ENCODE results near the gene ORAI2. TPM values are rescaled to one million over a fixed set of nuclear protein-coding genes. Genes with fewer than 3 reads are reported as not detected.

The ORAI2 gene
- total RNA-seq (13.6 TPM), polyA plus RNA-seq (11.6 TPM)
- long read RNA-seq, donor 1 = 0 reads
- long read RNA-seq, donor 2 = 0 reads
- long read RNA-seq, donor 3, full-length matches to known transcripts = 14 of 14 reads
- long read RNA-seq, donor 3, partial matches to known transcripts = 0 of 14 reads
- long read RNA-seq, donor 3, other reads (novel, unspliced or antisense) = 0 of 14 reads
- long read RNA-seq, donor 4, partial matches to known transcripts = 0 of 4 reads
- long read RNA-seq, donor 4, other reads (novel, unspliced or antisense) = 0 of 4 reads
- long read RNA-seq, donor 5, transcript ORAI2-208 (4 exons, 937 nt) = major isoform, 14 of 14 reads
- long read RNA-seq, donor 5, partial matches to known transcripts = 0 of 14 reads
- long read RNA-seq, donor 5, other reads (novel, unspliced or antisense) = 0 of 14 reads
- long read RNA-seq, donor 6, transcript ORAI2-208 (4 exons, 937 nt) = major isoform, 8 of 14 reads
- long read RNA-seq, donor 6, partial matches to known transcripts = 0 of 14 reads
- long read RNA-seq, donor 6, other reads (novel, unspliced or antisense) = 6 of 14 reads
- long read RNA-seq, donor 7, partial matches to known transcripts = 26 of 29 reads
- long read RNA-seq, donor 7, other reads (novel, unspliced or antisense) = 0 of 29 reads
- long read RNA-seq, donor 8, full-length matches to known transcripts = 6 of 6 reads
- long read RNA-seq, donor 8, partial matches to known transcripts = 0 of 6 reads
- long read RNA-seq, donor 8, other reads (novel, unspliced or antisense) = 0 of 6 reads
- long read RNA-seq, donor 9, full-length matches to known transcripts = 2 of 2 reads
- long read RNA-seq, donor 9, partial matches to known transcripts = 0 of 2 reads
- long read RNA-seq, donor 9, other reads (novel, unspliced or antisense) = 0 of 2 reads
- long read RNA-seq, donor 10, full-length matches to known transcripts = 6 of 6 reads
- long read RNA-seq, donor 10, partial matches to known transcripts = 0 of 6 reads
- long read RNA-seq, donor 10, other reads (novel, unspliced or antisense) = 0 of 6 reads

GRCh38 chr7:102433219-102434038 lies at the start of gene ORAI2:
Gene ORAI2, plus strand, starts transcription at chr7:102433575. Its CDS starts 5,382 bp downstream, at chr7:102438957.
- H3K27me3 ChIP-seq (ENCODE audit: control insufficient read depth in 2 of 2, insufficient read depth in 1 of 2, low read length in 1 of 2) = no peaks in the 10 kb centered on the region
- peaks cover 8 to 13% of the 10 kb centered on the region in 2 donors for H3K36me3 ChIP-seq (ENCODE audit: control insufficient read depth in 2 of 2, insufficient read depth in 2 of 2, low read length in 1 of 2)
- peaks cover 0 to 4% of the 10 kb centered on the region in 2 donors for H3K9me3 ChIP-seq (ENCODE audit: control insufficient read depth in 2 of 2, insufficient read depth in 1 of 2, low read length in 1 of 2)
- H3K27ac ChIP-seq (ENCODE audit: low read depth in 1 of 2, low read length in 1 of 2) = peak within 1 kb of the TSS; percentile 97 to 99
- WGBS = under 1% methylated on average over 90 of the region's 90 CpGs
- H3K4me3 ChIP-seq (ENCODE audit: low read length in 2 of 2) = peak within 1 kb of the TSS; percentile 86 to 95
- peak in 5 of 9 donors; percentile 76 to 89 (median 82) for DNase-seq (ENCODE audit: low read depth in 6 of 9, low spot score in 9 of 9)
- peaks cover 27 to 78% of the 10 kb centered on the region in 2 donors for H3K4me1 ChIP-seq (ENCODE audit: control insufficient read depth in 2 of 2, insufficient read depth in 2 of 2, low read length in 2 of 2)

GRCh38 chr7:102387064-102387463 lies 46.3 kb upstream of the ORAI2 start:
- Histone ChIP-seq H3K9me3 (ENCODE audit: control insufficient read depth in 2 of 2, insufficient read depth in 1 of 2, low read length in 1 of 2) (no peaks in the 10 kb centered on the region), H3K4me1 (ENCODE audit: control insufficient read depth in 2 of 2, insufficient read depth in 2 of 2, low read length in 2 of 2) (no peaks in the 10 kb centered on the region), H3K27me3 (ENCODE audit: control insufficient read depth in 2 of 2, insufficient read depth in 1 of 2, low read length in 1 of 2) (no peaks in the 10 kb centered on the region), H3K4me3 (ENCODE audit: low read length in 2 of 2) (no peak overlapping the region), H3K36me3 (ENCODE audit: control insufficient read depth in 2 of 2, insufficient read depth in 2 of 2, low read length in 1 of 2) (peaks cover 13 to 23% of the 10 kb centered on the region in 2 donors), H3K27ac (ENCODE audit: low read depth in 1 of 2, low read length in 1 of 2) (no peak overlapping the region)
- WGBS = 98% methylated on average over 6 of the region's 6 CpGs
- DNase-seq (ENCODE audit: low read depth in 6 of 9, low spot score in 9 of 9) = no peak

GRCh38 chr7:102389810-102390209 lies 43.6 kb upstream of the ORAI2 start:
- no peak overlapping the region for H3K4me3 ChIP-seq (ENCODE audit: low read length in 2 of 2)
- DNase-seq (ENCODE audit: low read depth in 6 of 9, low spot score in 9 of 9) = no peak
- H3K27me3 ChIP-seq (ENCODE audit: control insufficient read depth in 2 of 2, insufficient read depth in 1 of 2, low read length in 1 of 2) = no peaks in the 10 kb centered on the region
- H3K9me3 ChIP-seq (ENCODE audit: control insufficient read depth in 2 of 2, insufficient read depth in 1 of 2, low read length in 1 of 2) = no peaks in the 10 kb centered on the region
- 97% methylated on average over 3 of the region's 3 CpGs for WGBS
- H3K36me3 ChIP-seq (ENCODE audit: control insufficient read depth in 2 of 2, insufficient read depth in 2 of 2, low read length in 1 of 2) = peaks cover 16 to 25% of the 10 kb centered on the region in 2 donors
- H3K4me1 ChIP-seq (ENCODE audit: control insufficient read depth in 2 of 2, insufficient read depth in 2 of 2, low read length in 2 of 2) = no peaks in the 10 kb centered on the region
- no peak overlapping the region for H3K27ac ChIP-seq (ENCODE audit: low read depth in 1 of 2, low read length in 1 of 2)

- no peak overlapping the region for H3K4me3 ChIP-seq (ENCODE audit: low read length in 2 of 2)
- peak in 4 of 9 donors; percentile 26 to 66 (median 57) for DNase-seq (ENCODE audit: low read depth in 6 of 9, low spot score in 9 of 9)
- H3K27ac ChIP-seq (ENCODE audit: low read depth in 1 of 2, low read length in 1 of 2) = no peak overlapping the region
- WGBS = 84% methylated on average over 12 of the region's 12 CpGs
- peaks cover 4 to 6% of the 10 kb centered on the region in 2 donors for H3K4me1 ChIP-seq (ENCODE audit: control insufficient read depth in 2 of 2, insufficient read depth in 2 of 2, low read length in 2 of 2)
- no peaks in the 10 kb centered on the region for H3K27me3 ChIP-seq (ENCODE audit: control insufficient read depth in 2 of 2, insufficient read depth in 1 of 2, low read length in 1 of 2)
- no peaks in the 10 kb centered on the region for H3K9me3 ChIP-seq (ENCODE audit: control insufficient read depth in 2 of 2, insufficient read depth in 1 of 2, low read length in 1 of 2)
- peaks cover 16 to 22% of the 10 kb centered on the region in 2 donors for H3K36me3 ChIP-seq (ENCODE audit: control insufficient read depth in 2 of 2, insufficient read depth in 2 of 2, low read length in 1 of 2)
Measured at GRCh38 chr7:102390697-102391484, 42.5 kb upstream of the ORAI2 start.

- WGBS = 100% methylated on average over 1 of the region's 1 CpG
- H3K4me1 ChIP-seq (ENCODE audit: control insufficient read depth in 2 of 2, insufficient read depth in 2 of 2, low read length in 2 of 2) = peaks cover 9 to 13% of the 10 kb centered on the region in 2 donors
- H3K27ac ChIP-seq (ENCODE audit: low read depth in 1 of 2, low read length in 1 of 2) = no peak overlapping the region
- no peaks in the 10 kb centered on the region for H3K27me3 ChIP-seq (ENCODE audit: control insufficient read depth in 2 of 2, insufficient read depth in 1 of 2, low read length in 1 of 2)
- no peaks in the 10 kb centered on the region for H3K9me3 ChIP-seq (ENCODE audit: control insufficient read depth in 2 of 2, insufficient read depth in 1 of 2, low read length in 1 of 2)
- no peak overlapping the region for H3K4me3 ChIP-seq (ENCODE audit: low read length in 2 of 2)
- peaks cover 14 to 17% of the 10 kb centered on the region in 2 donors for H3K36me3 ChIP-seq (ENCODE audit: control insufficient read depth in 2 of 2, insufficient read depth in 2 of 2, low read length in 1 of 2)
- no peak for DNase-seq (ENCODE audit: low read depth in 6 of 9, low spot score in 9 of 9)
Measured at GRCh38 chr7:102392330-102392729, 41.0 kb upstream of the ORAI2 start.

GRCh38 chr7:102393467-102393866 lies 39.9 kb upstream of the ORAI2 start:
- WGBS = 97% methylated on average over 9 of the region's 9 CpGs
- DNase-seq (ENCODE audit: low read depth in 6 of 9, low spot score in 9 of 9) = no peak
- no peaks in the 10 kb centered on the region for H3K9me3 ChIP-seq (ENCODE audit: control insufficient read depth in 2 of 2, insufficient read depth in 1 of 2, low read length in 1 of 2)
- peaks cover 9 to 16% of the 10 kb centered on the region in 2 donors for H3K4me1 ChIP-seq (ENCODE audit: control insufficient read depth in 2 of 2, insufficient read depth in 2 of 2, low read length in 2 of 2)
- H3K36me3 ChIP-seq (ENCODE audit: control insufficient read depth in 2 of 2, insufficient read depth in 2 of 2, low read length in 1 of 2) = peaks cover 14 to 17% of the 10 kb centered on the region in 2 donors
- H3K27ac ChIP-seq (ENCODE audit: low read depth in 1 of 2, low read length in 1 of 2) = no peak overlapping the region
- no peak overlapping the region for H3K4me3 ChIP-seq (ENCODE audit: low read length in 2 of 2)
- H3K27me3 ChIP-seq (ENCODE audit: control insufficient read depth in 2 of 2, insufficient read depth in 1 of 2, low read length in 1 of 2) = no peaks in the 10 kb centered on the region

- Histone ChIP-seq H3K27ac (ENCODE audit: low read depth in 1 of 2, low read length in 1 of 2) (peak overlapping the region; percentile 73 to 88), H3K9me3 (ENCODE audit: control insufficient read depth in 2 of 2, insufficient read depth in 1 of 2, low read length in 1 of 2) (no peaks in the 10 kb centered on the region), H3K27me3 (ENCODE audit: control insufficient read depth in 2 of 2, insufficient read depth in 1 of 2, low read length in 1 of 2) (no peaks in the 10 kb centered on the region), H3K36me3 (ENCODE audit: control insufficient read depth in 2 of 2, insufficient read depth in 2 of 2, low read length in 1 of 2) (peaks cover 19 to 33% of the 10 kb centered on the region in 2 donors), H3K4me3 (ENCODE audit: low read length in 2 of 2) (peak overlapping the region; percentile 73 to 88), H3K4me1 (ENCODE audit: control insufficient read depth in 2 of 2, insufficient read depth in 2 of 2, low read length in 2 of 2) (peaks cover 9 to 16% of the 10 kb centered on the region in 2 donors)
- no peak for DNase-seq (ENCODE audit: low read depth in 6 of 9, low spot score in 9 of 9)
- 36% methylated on average over 9 of the region's 9 CpGs for WGBS
Measured at GRCh38 chr7:102395592-102395872, 37.8 kb upstream of the ORAI2 start.
